Common myeloid progenitor, CD34-positive (primary cell): ENCODE data around the gene C1orf232. TPM values are rescaled to one million over a fixed set of nuclear protein-coding genes. Genes with fewer than 3 reads are reported as not detected.

Source experiments
- CTCF ChIA-PET: fragments of 350-600 bp; sonication (Branson Sonifier 250); formaldehyde crosslinking; loops from one replicate; lab custom pipeline; 2021; ENCODE audit warnings: antibody characterized with exemption; lab: Charles Lee
- POLR2A ChIA-PET: fragments of 350-600 bp; sonication (Branson Sonifier 250); formaldehyde crosslinking; loops from one replicate; lab custom pipeline; 2021; ENCODE audit warnings: antibody characterized with exemption; lab: Charles Lee
- DNase-seq, 3 donors: peaks; one replicate each; pipeline versions ENCODE4 v3.0.0 to v3.0.0-alpha.2; 2013
- H3K27ac ChIP-seq, 2 experiments: 1 replicate in 1 of 2; 2 replicates in 1 of 2; pipeline ENCODE4 v1.7.0; 2013; ENCODE audit warnings: inconsistent platforms in 2 of 2, low read length in 2 of 2, mild to moderate bottlenecking in 2 of 2, low read depth in 1 of 2, moderate library complexity in 1 of 2; ENCODE audit not compliant: severe bottlenecking in 2 of 2, insufficient read depth in 1 of 2, poor library complexity in 1 of 2
- H3K27me3 ChIP-seq, 5 experiments: replicated peaks in 2 of 5; 1 replicate in 3 of 5; 2 replicates in 2 of 5; pipeline versions ENCODE4 v1.6.1 to v1.7.0; 2013; ENCODE audit warnings: low read length in 4 of 5, mild to moderate bottlenecking in 2 of 5, moderate library complexity in 2 of 5, inconsistent platforms in 1 of 5; ENCODE audit not compliant: insufficient read depth in 5 of 5, control insufficient read depth in 4 of 5
- H3K36me3 ChIP-seq, 4 experiments: 1 replicate in 2 of 4; 2 replicates in 2 of 4; pipeline versions ENCODE4 v1.6.1 to v1.7.0; 2013; ENCODE audit warnings: low read length in 3 of 4, control low read depth in 1 of 4, mild to moderate bottlenecking in 1 of 4; ENCODE audit not compliant: control insufficient read depth in 4 of 4, insufficient read depth in 4 of 4
- H3K4me1 ChIP-seq, 4 experiments: 1 replicate in 3 of 4; 2 replicates in 1 of 4; pipeline versions ENCODE4 v1.6.1 to v1.7.1; 2013; ENCODE audit warnings: low read length in 3 of 4, mild to moderate bottlenecking in 3 of 4, control low read depth in 1 of 4, inconsistent platforms in 1 of 4, moderate library complexity in 1 of 4; ENCODE audit not compliant: control insufficient read depth in 4 of 4, insufficient read depth in 4 of 4; ENCODE audit errors: control extremely low read depth in 1 of 4
- H3K4me3 ChIP-seq, 7 experiments: 1 replicate in 4 of 7; 2 replicates in 3 of 7; pipeline versions ENCODE4 v1.5.1 to v1.7.0; 2013; ENCODE audit warnings: mild to moderate bottlenecking in 7 of 7, low read length in 6 of 7, moderate library complexity in 6 of 7, inconsistent platforms in 2 of 7, low read depth in 2 of 7, control low read depth in 1 of 7; ENCODE audit not compliant: insufficient read depth in 4 of 7, control insufficient read depth in 1 of 7; ENCODE audit errors: extremely low read depth in 1 of 7
- H3K9me3 ChIP-seq, 5 experiments: 1 replicate in 4 of 5; 2 replicates in 1 of 5; pipeline versions ENCODE4 v1.6.1 to v1.7.1; 2013; ENCODE audit warnings: low read length in 4 of 5, mild to moderate bottlenecking in 2 of 5, inconsistent platforms in 1 of 5, low read depth in 1 of 5, moderate library complexity in 1 of 5; ENCODE audit not compliant: control insufficient read depth in 4 of 5, insufficient read depth in 2 of 5; ENCODE audit errors: control extremely low read depth in 1 of 5
- WGBS: methylation state at CpG from one replicate; pipeline ENCODE4 v1.1.5; 2013; ENCODE audit not compliant: insufficient coverage; 5-methylcytosine and 5-hydroxymethylcytosine counted together
- polyA plus RNA-seq: library from polyadenylated mRNA; unstranded; fragments of 120-200 nt; gene quantifications from one replicate; pipeline ENCODE4 v1.2.1, GENCODE V29; 2013

Gene C1orf232
- not detected for polyA plus RNA-seq

DNA sequence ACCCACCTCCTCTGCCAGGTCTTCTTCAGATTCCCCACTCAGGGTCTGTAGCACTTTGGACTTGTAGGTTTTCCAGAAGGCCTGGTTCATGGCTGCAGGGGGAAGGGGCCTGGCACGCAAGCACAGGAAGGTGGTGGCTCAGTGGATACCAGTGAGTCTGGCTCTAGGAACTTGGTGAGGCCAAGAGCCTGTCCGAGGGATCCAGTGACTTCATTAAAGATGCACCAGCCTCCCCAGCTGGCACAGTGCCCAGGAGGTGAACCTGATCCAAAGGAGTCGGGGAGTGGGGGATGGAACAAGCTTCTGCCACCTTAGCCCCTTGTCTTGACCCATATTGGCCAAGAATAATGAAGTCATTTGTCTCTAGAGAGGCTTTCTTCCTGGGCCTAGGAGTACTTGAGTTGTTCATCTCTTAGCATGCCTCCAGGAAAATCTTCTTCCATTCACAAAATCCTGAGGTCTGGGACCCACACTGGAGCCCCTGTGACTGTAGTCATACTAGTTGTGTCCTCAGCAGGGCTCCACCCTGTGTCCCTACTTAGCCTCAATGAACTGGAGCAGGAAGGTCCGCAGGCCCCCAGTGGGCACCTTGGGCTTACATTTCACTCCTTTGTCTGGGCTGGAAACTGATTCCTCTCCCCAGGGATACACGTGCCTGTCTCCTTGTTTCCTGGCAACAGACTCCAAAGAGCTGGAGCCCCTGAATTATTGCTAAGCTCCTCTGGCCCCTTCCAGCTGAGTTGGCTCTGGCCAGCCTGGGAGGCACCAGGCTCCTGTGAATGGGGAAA lies at the start of gene C1orf232:
Gene C1orf232, minus strand, starts transcription at position 554 of the 788 bp plus-strand sequence. Its CDS starts 464 bp downstream, at position 90.
- 96% methylated on average over 5 of the region's 5 CpGs for WGBS
- Histone ChIP-seq H3K4me1 (peaks cover 0 to 35% (median 19%) of the 10 kb centered on the region in 4 experiments), H3K4me3 (peak within 1 kb of the TSS; percentile 70 to 85 (median 79)), H3K9me3 (no peaks in the 10 kb centered on the region), H3K36me3 (peaks cover 0 to 10% (median 5%) of the 10 kb centered on the region in 4 experiments), H3K27me3 (no peaks in the 10 kb centered on the region), H3K27ac (peak within 1 kb of the TSS in 1 of 2 experiments; percentile 85)
- no peak for DNase-seq
- ChIA-PET POLR2A (no interaction called here), CTCF (interaction anchor here (1.5 to 2.0 kb wide), 6 partner anchors 9 to 149 kb away, joined by 4 to 11 read pairs (median 8); partner anchors contain the start of genes CD52, CEP85 and CNKSR1)

- no peak overlapping the region for H3K4me3 ChIP-seq
- ChIA-PET CTCF (no interaction called here), POLR2A (no interaction called here)
- H3K9me3 ChIP-seq: no peaks in the 10 kb centered on the region
- no peaks in the 10 kb centered on the region for H3K27me3 ChIP-seq
- 100% methylated on average over 1 of the region's 3 CpGs for WGBS
- no peaks in the 10 kb centered on the region for H3K36me3 ChIP-seq
- H3K27ac ChIP-seq: no peak overlapping the region
- DNase-seq: no peak
- H3K4me1 ChIP-seq: no peaks in the 10 kb centered on the region
Measured at GRCh38 chr1:26215246-26215645, 46.5 kb upstream of the C1orf232 start.

DNA sequence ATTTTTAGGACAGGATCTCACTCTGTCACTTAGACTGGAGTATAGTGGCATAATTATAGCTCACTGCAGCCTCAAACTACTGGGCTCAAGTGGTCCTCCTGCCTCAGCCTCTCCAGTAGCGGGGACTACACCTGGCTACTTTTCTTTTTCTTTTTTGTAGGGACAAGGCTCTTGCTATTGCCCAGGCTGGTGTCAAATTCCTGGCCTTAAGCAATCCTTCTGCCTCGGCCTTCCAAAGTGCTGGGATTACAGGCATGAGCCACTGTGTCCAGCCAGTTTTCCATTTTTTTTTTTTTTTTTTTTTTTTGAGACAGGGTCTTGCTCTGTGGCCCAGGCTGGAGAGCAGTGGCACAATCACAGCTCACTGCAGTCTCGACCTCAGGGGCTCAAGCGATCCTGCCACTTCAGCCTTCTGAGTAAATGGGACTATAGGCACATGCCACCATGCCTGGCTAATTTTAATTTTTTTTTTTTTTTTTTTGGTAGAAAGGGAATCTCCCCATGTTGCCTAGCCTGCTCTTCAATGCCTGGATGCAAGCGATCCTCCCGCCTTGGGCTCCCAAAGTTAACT lies 44.7 kb upstream of the C1orf232 start:
- ChIA-PET POLR2A (no interaction called here), CTCF (interaction anchor here (0.6 to 2.1 kb wide), 2 partner anchors 9 to 18 kb away, joined by 3 to 7 read pairs; no protein-coding TSS in a partner anchor)
- Histone ChIP-seq H3K36me3 (no peaks in the 10 kb centered on the region), H3K4me3 (no peak overlapping the region), H3K27ac (no peak overlapping the region), H3K4me1 (no peaks in the 10 kb centered on the region), H3K9me3 (no peaks in the 10 kb centered on the region), H3K27me3 (no peaks in the 10 kb centered on the region)
- DNase-seq: no peak
- WGBS: 100% methylated on average over 3 of the region's 6 CpGs

DNA sequence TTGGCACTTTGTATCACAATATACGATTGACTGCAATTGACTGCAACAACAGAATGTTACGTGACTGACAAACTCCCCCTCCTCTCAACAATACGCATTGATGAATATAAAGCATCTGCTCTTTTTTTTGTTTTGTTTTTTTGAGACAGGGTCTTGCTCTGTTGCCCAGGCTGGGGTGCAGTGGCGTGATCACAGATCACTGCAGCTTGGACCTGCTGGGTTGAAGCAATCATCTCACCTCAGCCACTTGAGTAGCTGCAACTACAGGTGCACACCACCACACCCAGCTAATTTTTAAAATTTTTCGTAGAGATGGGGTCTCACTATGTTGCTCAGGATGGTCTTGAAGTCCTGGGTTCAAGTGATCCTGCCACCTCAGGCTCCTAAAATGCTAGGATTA lies 44.0 kb upstream of the C1orf232 start:
- ChIA-PET CTCF (interaction anchor here (0.6 to 2.1 kb wide), 3 partner anchors 8 to 19 kb away, joined by 3 to 7 read pairs (median 3); no protein-coding TSS in a partner anchor), POLR2A (no interaction called here)
- 100% methylated on average over 2 of the region's 5 CpGs for WGBS
- no peaks in the 10 kb centered on the region for H3K9me3 ChIP-seq
- H3K27me3 ChIP-seq: no peaks in the 10 kb centered on the region
- no peak overlapping the region for H3K27ac ChIP-seq
- no peak overlapping the region for H3K4me3 ChIP-seq
- no peak for DNase-seq
- no peaks in the 10 kb centered on the region for H3K36me3 ChIP-seq
- no peaks in the 10 kb centered on the region for H3K4me1 ChIP-seq

DNA sequence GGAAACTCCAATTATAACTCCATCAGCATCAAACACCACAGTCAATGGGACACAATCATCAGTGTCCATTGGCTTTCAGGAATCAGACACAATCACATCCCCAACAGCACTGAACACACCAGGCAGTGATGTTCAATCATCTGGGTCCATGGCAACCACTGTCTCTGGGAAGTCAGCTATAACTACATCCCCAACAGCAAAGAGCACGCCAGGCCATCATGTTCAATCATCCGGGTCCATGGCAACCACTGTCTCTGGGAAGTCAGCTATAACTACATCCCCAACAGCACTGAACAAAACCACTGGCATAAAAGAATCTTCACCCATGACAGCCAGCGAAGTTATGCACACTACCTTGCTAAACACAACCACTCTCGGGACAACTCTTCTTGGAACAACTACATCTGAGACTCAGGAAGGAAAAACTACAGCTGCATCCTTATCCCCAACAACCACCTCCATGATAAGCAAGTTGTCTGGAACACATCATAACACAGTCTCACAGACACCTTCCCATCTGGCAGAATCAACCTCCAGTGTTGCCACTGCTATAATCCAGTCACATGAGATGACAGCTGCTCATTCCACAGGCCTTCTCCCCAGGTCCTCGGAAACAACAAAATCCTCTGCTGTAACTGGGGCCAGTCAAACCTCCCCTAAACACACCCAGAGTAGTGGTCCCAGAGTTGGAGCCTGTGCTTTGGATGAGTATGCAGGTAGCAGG lies 41.5 kb upstream of the C1orf232 start:
- POLR2A ChIA-PET: no interaction called here
- H3K4me3 ChIP-seq: no peak overlapping the region
- CTCF ChIA-PET: interaction anchor here (1.4 to 1.8 kb wide), 2 partner anchors 151 to 207 kb away, joined by 3 to 5 read pairs; no protein-coding TSS in a partner anchor
- H3K4me1 ChIP-seq: no peaks in the 10 kb centered on the region
- H3K27ac ChIP-seq: no peak overlapping the region
- no peaks in the 10 kb centered on the region for H3K27me3 ChIP-seq
- 93% methylated on average over 5 of the region's 5 CpGs for WGBS
- no peaks in the 10 kb centered on the region for H3K36me3 ChIP-seq
- no peak for DNase-seq
- no peaks in the 10 kb centered on the region for H3K9me3 ChIP-seq

DNA sequence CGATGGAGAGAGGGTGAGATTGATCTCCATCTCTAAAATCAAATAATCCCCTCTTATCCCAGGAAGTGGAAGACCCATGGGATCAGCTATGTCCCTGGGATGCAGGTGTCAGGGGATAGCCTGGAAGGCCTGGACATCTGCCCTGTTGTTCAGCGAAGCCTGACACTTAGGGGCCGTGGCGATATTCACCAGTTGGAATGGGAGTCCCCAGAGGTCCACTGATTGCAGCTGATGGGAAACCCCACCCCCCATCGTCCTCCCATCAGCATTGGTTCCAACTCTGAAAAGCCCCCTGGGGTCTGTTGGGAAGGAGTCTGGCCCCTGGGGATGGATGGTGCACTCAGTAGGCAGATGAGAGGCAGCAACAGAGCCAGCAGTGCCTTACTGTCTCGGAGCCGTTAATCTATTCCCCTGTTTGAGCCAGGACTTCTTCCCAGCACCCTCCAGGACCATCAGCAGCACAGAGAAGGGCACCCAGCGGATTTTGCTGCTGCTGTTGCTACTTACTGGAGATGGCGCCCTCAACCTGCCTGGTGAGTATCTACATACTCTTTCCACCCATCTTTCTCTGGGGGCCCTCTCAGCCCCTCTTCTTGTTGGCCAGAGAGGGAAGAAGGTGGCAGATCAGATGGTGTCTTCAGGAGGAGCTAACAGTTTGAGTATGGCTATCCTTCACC lies 35.0 kb upstream of the C1orf232 start:
- CTCF ChIA-PET: interaction anchor here (0.6 to 2.1 kb wide), 12 partner anchors 9 to 214 kb away, joined by 3 to 7 read pairs (median 4); partner anchors contain the start of genes CATSPER4 and CNKSR1
- 94% methylated on average over 4 of the region's 9 CpGs for WGBS
- POLR2A ChIA-PET: interaction anchor here (0.5 kb wide), 1 partner anchor 175 kb away, joined by 3 read pairs; no protein-coding TSS in a partner anchor

More for the DNA sequence above, 35.0 kb upstream of the C1orf232 start:
- Histone ChIP-seq H3K36me3 (no peaks in the 10 kb centered on the region), H3K27me3 (peaks cover 0 to 3% (median 0%) of the 10 kb centered on the region in 5 experiments), H3K4me3 (no peak overlapping the region), H3K27ac (no peak overlapping the region), H3K4me1 (peaks cover 0 to 6% (median 0%) of the 10 kb centered on the region in 4 experiments), H3K9me3 (no peaks in the 10 kb centered on the region)
- DNase-seq: peak; percentile 11 to 44 (median 37)
